Calu3 (cell line): Measurements from ENCODE around the gene SHANK3. TPM values are rescaled to one million over a fixed set of nuclear protein-coding genes. Genes with fewer than 3 reads are reported as not detected.

ENCODE experiments used
- BruUV-seq: library from RNA; stranded (reverse); fragments of 400-500 nt; replicated peaks from 2 replicates; lab custom pipeline; 2021; lab: Mats Ljungman, UMichigan
- CTCF ChIA-PET: fragments of 300-600 bp; sonication (Branson Sonifier 250); formaldehyde crosslinking; loops from one replicate; lab custom pipeline; 2022; ENCODE audit warnings: antibody characterized with exemption; lab: Charles Lee
- DNase-seq: peaks from one replicate; pipeline ENCODE4 v3.0.0; 2022
- H3K27ac Mint-ChIP-seq: one replicate; pipeline ENCODE4 v1.8.0; 2022; ENCODE audit warnings: mixed read lengths; ENCODE audit not compliant: unreplicated experiment
- H3K27me3 Mint-ChIP-seq: one replicate; pipeline ENCODE4 v1.8.0; 2022; ENCODE audit warnings: mixed read lengths; ENCODE audit not compliant: unreplicated experiment
- H3K36me3 Mint-ChIP-seq: one replicate; pipeline ENCODE4 v1.8.0; 2022; ENCODE audit warnings: mild to moderate bottlenecking, moderate library complexity, mixed read lengths; ENCODE audit not compliant: insufficient read depth, unreplicated experiment
- H3K4me1 Mint-ChIP-seq: one replicate; pipeline ENCODE4 v1.8.0; 2022; ENCODE audit warnings: mild to moderate bottlenecking, low read depth, mixed read lengths; ENCODE audit not compliant: unreplicated experiment
- H3K4me3 Mint-ChIP-seq: one replicate; pipeline ENCODE4 v1.8.0; 2022; ENCODE audit warnings: mild to moderate bottlenecking, low read depth, moderate library complexity, mixed read lengths; ENCODE audit not compliant: unreplicated experiment
- H3K9me3 Mint-ChIP-seq: one replicate; pipeline ENCODE4 v1.8.0; 2022; ENCODE audit warnings: low read depth, mixed read lengths; ENCODE audit not compliant: unreplicated experiment
- CTCF ChIP-seq: fragments of 200-600 bp; IDR thresholded peaks from one replicate; pipeline ENCODE4 v1.8.0; 2022; ENCODE audit warnings: antibody characterized with exemption; ENCODE audit not compliant: unreplicated experiment
- intact Hi-C: fragments of 100-400 bp; cut with micrococcal nuclease; formaldehyde crosslinking; loops from one replicate; pipeline ENCODE4 v1.10.0; 2022; ENCODE audit not compliant: unreplicated experiment
- total RNA-seq: library from RNA; stranded (reverse); gene quantifications from 2 replicates; pipeline ENCODE4 v1.2.3, GENCODE V29; 2022

The SHANK3 gene
- total RNA-seq, 1 experiment from 2014 or later: 2.1 TPM

- Mint-ChIP-seq H3K4me1 (no peaks in the 10 kb centered on the region), H3K27me3 (peaks cover 46% of the 10 kb centered on the region)
Measured at GRCh38 chr22:50708474-50708873, 35.9 kb downstream of the SHANK3 start.

DNA sequence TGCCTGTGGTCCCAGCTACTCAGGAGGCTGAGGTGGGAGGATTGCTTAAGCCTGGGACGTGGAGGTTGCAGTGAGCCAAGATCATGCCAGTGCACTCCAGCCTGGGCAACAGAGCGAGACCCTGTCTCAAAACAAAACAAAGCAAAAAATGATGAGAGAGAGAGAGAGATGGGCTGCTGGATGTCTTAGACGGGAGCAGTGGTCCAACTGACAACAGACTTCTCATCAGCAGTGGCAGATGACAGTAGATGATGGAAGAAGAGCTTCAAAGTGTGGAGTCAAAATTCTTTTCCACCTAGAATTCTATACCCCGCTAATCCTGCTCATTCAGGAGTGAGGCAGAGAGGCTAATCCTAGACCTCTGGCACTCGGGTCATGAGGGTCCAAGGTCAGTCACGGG, 36.4 kb downstream of the SHANK3 start:
- H3K27me3 Mint-ChIP-seq: peaks cover 52% of the 10 kb centered on the region
- CTCF ChIA-PET: no interaction called here
- H3K9me3 Mint-ChIP-seq: no peaks in the 10 kb centered on the region
- H3K27ac Mint-ChIP-seq: no peak overlapping the region
- H3K4me3 Mint-ChIP-seq: no peak overlapping the region
- intact Hi-C loops: no loop called here
- TF ChIP-seq CTCF: no peak
- BruUV-seq: no TSS peak
- H3K36me3 Mint-ChIP-seq: no peaks in the 10 kb centered on the region
- H3K4me1 Mint-ChIP-seq: no peaks in the 10 kb centered on the region
- no peak for DNase-seq

More at GRCh38 chr22:50708474-50708873, 35.9 kb downstream of the SHANK3 start:
- intact Hi-C loops: no loop called here
- no TSS peak for BruUV-seq
- H3K27ac Mint-ChIP-seq: no peak overlapping the region
- no peaks in the 10 kb centered on the region for H3K9me3 Mint-ChIP-seq
- no peak for TF ChIP-seq CTCF
- H3K36me3 Mint-ChIP-seq: no peaks in the 10 kb centered on the region
- CTCF ChIA-PET: interaction anchor here (0.7 kb wide), 1 partner anchor 67 kb away, joined by 3 read pairs; no protein-coding TSS in a partner anchor
- no peak overlapping the region for H3K4me3 Mint-ChIP-seq
- no peak for DNase-seq

GRCh38 chr22:50710221-50710620, 37.6 kb downstream of the SHANK3 start:
- DNase-seq: no peak
- no peaks in the 10 kb centered on the region for H3K9me3 Mint-ChIP-seq
- no peaks in the 10 kb centered on the region for H3K4me1 Mint-ChIP-seq
- H3K27ac Mint-ChIP-seq: no peak overlapping the region
- H3K27me3 Mint-ChIP-seq: peaks cover 55% of the 10 kb centered on the region
- no TSS peak for BruUV-seq
- no peak for TF ChIP-seq CTCF
- intact Hi-C loops: no loop called here
- no peak overlapping the region for H3K4me3 Mint-ChIP-seq
- CTCF ChIA-PET: no interaction called here
- H3K36me3 Mint-ChIP-seq: no peaks in the 10 kb centered on the region

DNA sequence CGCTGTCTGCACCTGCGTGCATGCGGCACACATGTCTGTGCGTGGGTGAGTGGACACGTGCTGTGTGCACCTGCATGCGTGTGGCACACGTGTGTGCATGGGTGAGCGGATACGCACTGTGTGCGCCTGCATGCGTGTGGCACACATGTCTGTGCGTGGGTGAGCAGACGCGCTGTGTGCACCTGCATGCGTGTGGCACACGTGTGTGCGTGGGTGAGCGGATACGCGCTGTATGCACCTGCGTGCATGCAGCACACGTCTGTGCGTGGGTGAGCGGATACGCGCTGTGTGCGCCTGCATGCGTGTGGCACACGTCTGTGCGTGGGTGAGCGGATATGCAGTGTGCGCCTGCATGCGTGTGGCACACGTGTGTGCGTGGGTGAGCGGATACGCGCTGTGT, 38.3 kb downstream of the SHANK3 start:
- DNase-seq: no peak
- H3K4me3 Mint-ChIP-seq: no peak overlapping the region
- H3K27ac Mint-ChIP-seq: no peak overlapping the region

More for the DNA sequence above, 38.3 kb downstream of the SHANK3 start:
- intact Hi-C loops: no loop called here
- Mint-ChIP-seq H3K27me3 (peaks cover 59% of the 10 kb centered on the region), H3K36me3 (no peaks in the 10 kb centered on the region), H3K4me1 (no peaks in the 10 kb centered on the region), H3K9me3 (no peaks in the 10 kb centered on the region)
- no TSS peak for BruUV-seq
- CTCF ChIA-PET: no interaction called here
- no peak for TF ChIP-seq CTCF
